H9 (cell line): Measurements from ENCODE around the gene HTD2. TPM values are rescaled to one million over a fixed set of nuclear protein-coding genes. Genes with fewer than 3 reads are reported as not detected.

Experiments used
- DNase-seq: peaks from one replicate; pipeline ENCODE4 v3.0.0-alpha.2; 2017
- H2AFZ ChIP-seq: one replicate; pipeline ENCODE4 v1.6.1; 2013; ENCODE audit warnings: mild to moderate bottlenecking, low read length, control low read depth, moderate library complexity
- H2AK5ac ChIP-seq: 2 replicates; pipeline ENCODE4 v1.6.1; 2013; ENCODE audit warnings: low read length, control low read depth, mixed read lengths; ENCODE audit not compliant: insufficient read length
- H2BK120ac ChIP-seq: one replicate; pipeline ENCODE4 v1.6.1; 2013; ENCODE audit warnings: low read depth, mild to moderate bottlenecking, low read length, control low read depth, inconsistent platforms; ENCODE audit not compliant: poor library complexity, severe bottlenecking
- H2BK12ac ChIP-seq: 2 replicates; pipeline ENCODE4 v1.6.1; 2013; ENCODE audit warnings: low read length, control low read depth, mixed read lengths, low read depth; ENCODE audit not compliant: insufficient read length
- H2BK15ac ChIP-seq: 2 replicates; pipeline ENCODE4 v1.6.1; 2013; ENCODE audit warnings: low read depth, low read length, control low read depth
- H2BK20ac ChIP-seq: one replicate; pipeline ENCODE4 v1.6.1; 2013; ENCODE audit warnings: low read depth, mild to moderate bottlenecking, low read length, control low read depth, inconsistent platforms; ENCODE audit not compliant: poor library complexity, severe bottlenecking
- H2BK5ac ChIP-seq: 2 replicates; pipeline ENCODE4 v1.6.1; 2013; ENCODE audit warnings: low read length, control low read depth, mixed read lengths; ENCODE audit not compliant: insufficient read length
- H3K14ac ChIP-seq: 2 replicates; pipeline ENCODE4 v1.6.1; 2013; ENCODE audit warnings: low read length, control low read depth; ENCODE audit not compliant: insufficient read depth
- H3K18ac ChIP-seq: 2 replicates; pipeline ENCODE4 v1.6.1; 2013; ENCODE audit warnings: low read depth, mild to moderate bottlenecking, mixed read lengths, low read length, control low read depth; ENCODE audit not compliant: insufficient read length
- H3K23ac ChIP-seq: 2 replicates; pipeline ENCODE4 v1.6.1; 2013; ENCODE audit warnings: low read length, control low read depth, mixed read lengths, low read depth; ENCODE audit not compliant: insufficient read length
- H3K23me2 ChIP-seq: 2 replicates; pipeline ENCODE4 v1.6.1; 2013; ENCODE audit warnings: low read depth, mild to moderate bottlenecking, mixed read lengths, low read length, control low read depth; ENCODE audit not compliant: insufficient read length, poor library complexity, severe bottlenecking
- H3K27ac ChIP-seq: 2 replicates; pipeline ENCODE4 v1.5.1; 2013; ENCODE audit warnings: low read length, control low read depth, mixed read lengths, low read depth; ENCODE audit not compliant: insufficient read length
- H3K27me3 ChIP-seq: 2 replicates; pipeline ENCODE4 v1.6.1; 2013; ENCODE audit warnings: low read length, control low read depth, inconsistent platforms; ENCODE audit not compliant: insufficient read depth
- H3K4ac ChIP-seq: 2 replicates; pipeline ENCODE4 v1.6.1; 2013; ENCODE audit warnings: low read depth, mild to moderate bottlenecking, control low read depth, inconsistent platforms, low read length, moderate library complexity
- H3K4me1 ChIP-seq: 2 replicates; pipeline ENCODE4 v1.6.1; 2013; ENCODE audit warnings: low read length, control low read depth, inconsistent platforms; ENCODE audit not compliant: insufficient read depth
- H3K4me2 ChIP-seq: 2 replicates; pipeline ENCODE4 v1.6.1; 2013; ENCODE audit warnings: low read length, control low read depth, mixed read lengths; ENCODE audit not compliant: insufficient read length, insufficient read depth
- H3K56ac ChIP-seq: 2 replicates; pipeline ENCODE4 v1.6.1; 2013; ENCODE audit warnings: low read depth, mild to moderate bottlenecking, mixed read lengths, low read length, control low read depth; ENCODE audit not compliant: insufficient read length
- H3K79me1 ChIP-seq: 2 replicates; pipeline ENCODE4 v1.6.1; 2013; ENCODE audit warnings: low read depth, mild to moderate bottlenecking, moderate library complexity, low read length, control low read depth, inconsistent platforms; ENCODE audit not compliant: insufficient read depth, poor library complexity, severe bottlenecking
- H3K79me2 ChIP-seq: 2 replicates; pipeline ENCODE4 v1.6.1; 2013; ENCODE audit warnings: low read length, control low read depth, inconsistent platforms; ENCODE audit not compliant: insufficient read depth
- H3K9ac ChIP-seq: 2 replicates; pipeline ENCODE4 v1.6.1; 2013; ENCODE audit warnings: low read length, control low read depth, mixed read lengths; ENCODE audit not compliant: insufficient read length; ENCODE audit errors: extremely low read depth
- H3K9me3 ChIP-seq: one replicate; pipeline ENCODE4 v1.6.1; 2013; ENCODE audit warnings: low read depth, low read length, inconsistent platforms; ENCODE audit not compliant: control insufficient read depth
- H3T11ph ChIP-seq: one replicate; pipeline ENCODE4 v1.6.1; 2013; ENCODE audit warnings: mild to moderate bottlenecking, low read length, control low read depth, inconsistent platforms
- H4K20me1 ChIP-seq: one replicate; pipeline ENCODE4 v1.6.1; 2013; ENCODE audit not compliant: control insufficient read depth, insufficient read length, insufficient read depth
- H4K5ac ChIP-seq: 2 replicates; pipeline ENCODE4 v1.6.1; 2013; ENCODE audit warnings: low read depth, mild to moderate bottlenecking, mixed read lengths, low read length, control low read depth; ENCODE audit not compliant: insufficient read length
- H4K8ac ChIP-seq: replicated peaks from 2 replicates; pipeline ENCODE4 v1.6.1; 2013; ENCODE audit warnings: low read length, control low read depth, mixed read lengths, low read depth; ENCODE audit not compliant: insufficient read length
- H4K91ac ChIP-seq: 2 replicates; pipeline ENCODE4 v1.6.1; 2013; ENCODE audit warnings: low read depth, mild to moderate bottlenecking, moderate library complexity, mixed read lengths, low read length, control low read depth; ENCODE audit not compliant: insufficient read length
- H3K27ac Mint-ChIP-seq, 3 experiments: 2 replicates in 2 of 3; 3 replicates in 1 of 3; pipeline ENCODE4 v1.8.0; 2020 to 2021; ENCODE audit warnings: mixed read lengths in 3 of 3, mild to moderate bottlenecking in 1 of 3, moderate library complexity in 1 of 3
- H3K27me3 Mint-ChIP-seq: 2 replicates; pipeline ENCODE4 v1.8.0; 2021; ENCODE audit warnings: low read depth, mild to moderate bottlenecking, moderate library complexity, mixed read lengths
- H3K36me3 Mint-ChIP-seq, 3 experiments: 2 replicates in 2 of 3; 3 replicates in 1 of 3; pipeline ENCODE4 v1.8.0; 2020 to 2021; ENCODE audit warnings: low read depth in 3 of 3, mixed read lengths in 3 of 3; ENCODE audit not compliant: insufficient read depth in 1 of 3
- H3K4me1 Mint-ChIP-seq, 2 experiments: 2 replicates each; pipeline ENCODE4 v1.8.0; 2020; ENCODE audit warnings: mixed read lengths in 2 of 2
- H3K4me3 Mint-ChIP-seq, 2 experiments: 2 replicates in 1 of 2; 3 replicates in 1 of 2; pipeline ENCODE4 v1.8.0; 2020 to 2021; ENCODE audit warnings: mild to moderate bottlenecking in 2 of 2, mixed read lengths in 2 of 2, moderate library complexity in 1 of 2
- H3K9me3 Mint-ChIP-seq, 2 experiments: 2 replicates in 1 of 2; 3 replicates in 1 of 2; pipeline ENCODE4 v1.8.0; 2020; ENCODE audit warnings: mild to moderate bottlenecking in 2 of 2, mixed read lengths in 2 of 2, moderate library complexity in 1 of 2
- WGBS: extraction: QIAGEN DNeasy Blood & Tissue Kit; methylation state at CpG from one replicate; pipeline ENCODE4 v1.1.7; 2013; ENCODE audit warnings: missing lambda C conversion rate, low lambda C conversion rate, mixed read lengths; ENCODE audit not compliant: insufficient read length; ENCODE audit errors: extremely low coverage; 5-methylcytosine and 5-hydroxymethylcytosine counted together
- total RNA-seq: library from RNA; stranded (reverse); gene quantifications from 2 replicates; pipeline ENCODE4 v1.2.1, GENCODE V29; 2021
- TF ChIP-seq, protein P1 (sequence below): fragments of 200-600 bp; sonication (generic); conservative IDR thresholded peaks from 3 replicates; pipeline ENCODE4 v1.8.0; 2021; ENCODE audit warnings: antibody characterized with exemption, mild to moderate bottlenecking

Gene HTD2
- total RNA-seq, 1 experiment from 2014 or later: 13.4 TPM

DNA sequence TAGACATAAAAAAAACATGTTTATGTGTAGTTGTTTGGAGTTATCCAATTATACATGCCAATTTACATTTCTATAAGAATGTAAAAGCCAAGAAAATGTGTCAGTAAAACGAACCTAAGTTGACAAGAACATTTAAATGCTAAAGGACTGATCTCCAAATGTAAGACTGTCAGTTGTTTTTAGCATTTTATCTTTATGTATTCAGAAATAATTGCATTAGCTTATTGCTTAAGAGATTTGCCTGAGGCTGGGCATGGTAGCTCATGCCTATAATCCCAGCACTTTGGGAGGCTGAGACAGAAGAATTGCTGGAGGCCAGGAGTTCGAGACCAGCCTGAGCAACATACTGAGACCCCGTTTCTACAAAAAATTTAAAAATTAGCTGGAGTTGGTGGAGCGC, 53.3 kb downstream of the HTD2 start:
- Mint-ChIP-seq H3K4me1 (no peaks in the 10 kb centered on the region), H3K36me3 (no peaks in the 10 kb centered on the region), H3K4me3 (no peak overlapping the region), H3K27me3 (no peaks in the 10 kb centered on the region), H3K9me3 (no peaks in the 10 kb centered on the region), H3K27ac (no peak overlapping the region)
- Histone ChIP-seq H2BK120ac (no peak overlapping the region), H4K5ac (no peak overlapping the region), H3K9me3 (no peaks in the 10 kb centered on the region), H4K91ac (no peak overlapping the region), H3T11ph (no peak overlapping the region), H2BK20ac (no peak overlapping the region), H2AFZ (no peak overlapping the region), H3K9ac (no peak overlapping the region), H3K4me2 (no peak overlapping the region), H4K20me1 (no peaks in the 10 kb centered on the region), H3K27ac (no peak overlapping the region), H3K4ac (no peak overlapping the region), H3K4me1 (no peaks in the 10 kb centered on the region), H3K23ac (no peak overlapping the region), H3K23me2 (no peaks in the 10 kb centered on the region), H3K18ac (no peak overlapping the region), H3K56ac (no peak overlapping the region), H2AK5ac (no peak overlapping the region), H2BK12ac (no peak overlapping the region), H2BK15ac (no peak overlapping the region), H3K79me2 (no peaks in the 10 kb centered on the region), H2BK5ac (no peak overlapping the region), H3K79me1 (no peaks in the 10 kb centered on the region), H3K14ac (no peak overlapping the region), H4K8ac (no peak overlapping the region), H3K27me3 (no peaks in the 10 kb centered on the region)
- TF ChIP-seq, protein P1, sequence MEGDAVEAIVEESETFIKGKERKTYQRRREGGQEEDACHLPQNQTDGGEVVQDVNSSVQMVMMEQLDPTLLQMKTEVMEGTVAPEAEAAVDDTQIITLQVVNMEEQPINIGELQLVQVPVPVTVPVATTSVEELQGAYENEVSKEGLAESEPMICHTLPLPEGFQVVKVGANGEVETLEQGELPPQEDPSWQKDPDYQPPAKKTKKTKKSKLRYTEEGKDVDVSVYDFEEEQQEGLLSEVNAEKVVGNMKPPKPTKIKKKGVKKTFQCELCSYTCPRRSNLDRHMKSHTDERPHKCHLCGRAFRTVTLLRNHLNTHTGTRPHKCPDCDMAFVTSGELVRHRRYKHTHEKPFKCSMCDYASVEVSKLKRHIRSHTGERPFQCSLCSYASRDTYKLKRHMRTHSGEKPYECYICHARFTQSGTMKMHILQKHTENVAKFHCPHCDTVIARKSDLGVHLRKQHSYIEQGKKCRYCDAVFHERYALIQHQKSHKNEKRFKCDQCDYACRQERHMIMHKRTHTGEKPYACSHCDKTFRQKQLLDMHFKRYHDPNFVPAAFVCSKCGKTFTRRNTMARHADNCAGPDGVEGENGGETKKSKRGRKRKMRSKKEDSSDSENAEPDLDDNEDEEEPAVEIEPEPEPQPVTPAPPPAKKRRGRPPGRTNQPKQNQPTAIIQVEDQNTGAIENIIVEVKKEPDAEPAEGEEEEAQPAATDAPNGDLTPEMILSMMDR: no peak
- no peak for DNase-seq
- WGBS: no CpG with 5 or more reads among the region's 4 CpGs
